NCI-H2029 treated with DMSO at 0.1 percent for 48 hours (cell line): ENCODE measurements around the gene IRS2.

Experiments used
- DNase-seq: peaks from one replicate; lab custom pipeline; 2025; lab: John Stamatoyannopoulos, UW

IRS2 gene

DNA sequence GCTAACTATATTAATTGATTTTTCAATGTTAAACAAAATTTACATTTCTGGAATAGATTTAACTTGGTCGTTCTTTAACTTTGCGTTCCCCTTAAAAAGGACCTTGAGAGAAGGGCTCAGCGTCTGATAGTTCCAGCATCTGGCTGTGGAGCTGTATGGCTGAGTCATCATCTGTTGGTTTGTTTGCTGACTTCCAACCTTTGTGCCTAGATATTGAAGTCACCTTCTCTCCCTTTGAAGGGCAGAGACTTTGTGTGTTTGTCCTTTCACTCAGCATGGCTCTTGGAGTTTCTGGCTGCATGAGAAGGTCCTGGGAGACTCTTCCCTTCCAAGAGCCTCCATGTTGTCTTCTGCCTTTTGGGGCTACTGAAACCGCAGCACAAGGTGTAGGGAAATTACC lies 16.6 kb upstream of the IRS2 start:
- DNase-seq = no peak

GRCh38 chr13:109795011-109795410 lies 8.6 kb upstream of the IRS2 start:
- DNase-seq = no peak

DNA sequence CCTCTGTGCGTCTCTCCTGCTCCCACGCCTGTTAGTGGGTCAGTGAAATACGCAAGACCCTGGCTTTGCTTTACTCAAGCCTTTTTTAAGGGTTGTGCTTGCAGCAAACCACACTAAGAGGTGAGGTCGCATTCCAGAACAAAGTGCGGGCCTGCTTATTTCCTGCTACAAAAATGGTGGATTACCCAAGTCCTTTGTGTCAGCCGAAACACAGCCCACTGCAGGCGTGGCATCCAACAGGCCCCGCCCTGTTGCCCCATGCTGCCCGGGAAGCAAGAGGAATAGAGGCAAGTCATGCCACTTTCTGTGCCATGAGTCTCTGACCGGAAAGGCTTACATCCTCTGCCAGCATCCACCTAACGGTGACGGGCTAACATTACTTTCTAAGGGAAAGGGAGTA lies 7.7 kb upstream of the IRS2 start:
- DNase-seq = no peak

GRCh38 chr13:109792416-109793059 lies 6.2 kb upstream of the IRS2 start:
- DNase-seq = no peak

DNA sequence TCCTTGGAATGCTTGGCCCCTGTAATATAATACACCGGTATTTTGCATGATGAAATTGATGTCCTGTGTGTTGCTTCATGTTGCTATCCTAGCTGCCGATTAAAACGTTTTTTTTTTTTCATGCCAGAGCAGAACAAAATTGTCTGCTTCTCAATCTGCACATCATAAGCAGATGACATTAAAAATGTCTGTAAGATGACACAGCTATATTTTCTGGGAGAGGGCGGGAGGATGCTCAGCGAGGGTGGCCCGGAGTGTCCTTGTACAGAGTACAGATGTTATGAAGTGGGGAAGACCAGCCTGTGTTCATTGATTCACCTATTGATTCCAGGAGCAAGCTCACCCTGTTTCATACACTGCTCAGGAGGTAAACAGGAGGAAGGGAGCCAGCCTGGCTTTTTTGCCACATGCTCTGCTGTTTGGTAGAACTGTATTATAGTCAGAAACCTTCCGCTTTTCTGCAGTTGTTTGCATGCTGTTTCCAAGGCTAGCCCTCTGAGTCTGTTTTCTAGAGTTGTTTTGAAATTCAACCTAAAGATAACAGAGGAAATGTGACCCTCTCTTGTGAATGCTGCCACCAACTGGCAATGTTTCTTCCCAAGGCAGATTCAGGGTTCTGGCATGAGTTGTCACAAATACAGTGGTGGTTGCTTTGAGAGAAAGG lies 4.7 kb upstream of the IRS2 start:
- peak; percentile 71 for DNase-seq

- no peak for DNase-seq
Measured at GRCh38 chr13:109790086-109790485, 3.7 kb upstream of the IRS2 start.

DNA sequence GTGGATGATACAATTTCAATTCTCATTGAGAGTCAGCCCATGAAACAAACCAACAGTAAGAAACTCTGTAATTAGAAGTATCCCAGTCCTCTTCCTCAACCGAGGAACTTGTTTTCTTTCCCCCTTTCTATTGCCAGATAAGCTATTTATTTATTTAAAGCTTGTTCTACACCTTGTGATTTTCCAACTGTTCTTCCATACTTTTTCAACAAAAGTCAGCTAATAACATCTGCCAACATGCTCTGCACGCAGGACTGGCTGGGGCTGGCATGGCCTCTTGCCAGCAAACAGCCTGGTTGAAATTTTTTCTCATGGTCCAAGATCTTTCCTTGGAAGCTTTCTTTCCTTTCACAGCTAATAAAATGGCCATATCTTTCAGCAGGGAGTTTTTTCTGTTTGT lies 2.9 kb upstream of the IRS2 start:
- no peak for DNase-seq

DNA sequence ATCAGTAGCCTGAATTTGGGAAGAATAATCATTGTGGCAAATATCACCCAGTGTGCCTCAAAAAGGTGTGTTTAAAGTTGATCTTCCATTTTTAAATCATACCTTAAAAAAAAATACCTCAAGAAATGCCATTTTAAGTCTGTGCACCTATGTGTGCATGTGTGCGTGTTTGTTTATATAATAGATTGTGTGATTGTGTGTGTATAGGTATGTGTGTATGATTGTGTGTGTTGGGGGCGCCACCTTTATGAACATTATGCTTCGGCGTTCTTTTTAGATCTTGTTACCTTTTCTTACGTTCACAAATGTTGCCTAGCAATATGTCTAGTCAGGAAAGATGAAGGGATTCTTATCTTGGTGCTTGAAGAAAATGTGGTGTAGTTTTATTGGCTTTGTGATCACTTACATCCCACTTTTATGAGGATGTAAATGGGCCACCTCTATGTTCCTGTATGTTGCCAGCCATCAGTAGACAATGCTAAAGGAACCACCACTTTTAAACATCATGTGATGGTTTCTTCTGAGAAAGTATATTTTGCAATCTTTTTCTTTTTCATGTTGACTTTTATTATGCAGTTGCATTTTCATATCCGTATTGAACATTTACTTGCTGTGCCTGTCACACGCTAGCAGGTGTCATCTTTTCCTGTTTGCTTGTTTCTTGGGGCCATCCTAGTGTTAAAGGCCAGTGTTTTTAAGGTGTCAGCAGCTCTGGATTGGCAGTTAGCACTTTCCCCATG lies 2.2 kb upstream of the IRS2 start:
- DNase-seq = no peak

DNA sequence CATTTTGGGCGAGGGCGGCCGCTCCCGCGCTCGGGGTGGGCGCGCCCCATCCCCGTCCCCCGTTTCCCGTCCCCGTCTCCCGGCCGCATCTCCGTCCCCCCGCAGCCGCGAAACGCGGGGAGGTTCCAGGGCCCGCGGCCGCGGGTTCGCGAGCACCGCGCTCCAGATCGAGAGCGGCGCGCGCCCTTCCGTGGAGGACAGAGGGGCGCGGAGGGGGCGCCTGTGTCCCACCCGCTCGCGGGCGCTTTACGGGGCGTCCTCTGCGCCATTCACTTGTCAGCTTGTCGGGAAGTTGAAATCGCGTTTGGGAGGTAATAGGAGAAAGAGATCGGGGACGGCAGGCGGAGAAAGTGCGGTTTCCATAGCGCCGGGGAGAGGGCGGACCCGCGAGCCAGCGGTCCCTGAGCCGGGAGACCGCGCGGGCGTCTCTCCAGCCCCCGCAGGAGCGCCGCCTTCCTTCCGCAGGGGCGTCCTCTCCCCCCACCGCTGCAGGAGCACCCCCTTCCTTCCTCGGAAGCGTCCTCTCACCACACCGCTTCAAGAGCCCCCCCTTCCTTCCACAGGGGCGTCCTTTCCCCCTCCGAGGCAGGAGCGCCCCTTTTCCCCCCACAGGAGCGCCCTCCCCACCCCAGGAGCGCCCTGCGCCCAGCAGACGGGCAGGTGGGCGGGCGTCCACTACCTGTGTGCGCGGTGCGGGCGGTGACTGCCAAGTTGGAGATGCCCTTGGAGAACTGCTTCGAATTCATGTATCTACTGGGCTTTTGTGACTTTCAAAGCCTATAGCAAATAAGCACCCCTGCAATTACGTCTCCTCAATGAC lies 962 bp upstream of the IRS2 start:
- peak; percentile 55 for DNase-seq

DNA sequence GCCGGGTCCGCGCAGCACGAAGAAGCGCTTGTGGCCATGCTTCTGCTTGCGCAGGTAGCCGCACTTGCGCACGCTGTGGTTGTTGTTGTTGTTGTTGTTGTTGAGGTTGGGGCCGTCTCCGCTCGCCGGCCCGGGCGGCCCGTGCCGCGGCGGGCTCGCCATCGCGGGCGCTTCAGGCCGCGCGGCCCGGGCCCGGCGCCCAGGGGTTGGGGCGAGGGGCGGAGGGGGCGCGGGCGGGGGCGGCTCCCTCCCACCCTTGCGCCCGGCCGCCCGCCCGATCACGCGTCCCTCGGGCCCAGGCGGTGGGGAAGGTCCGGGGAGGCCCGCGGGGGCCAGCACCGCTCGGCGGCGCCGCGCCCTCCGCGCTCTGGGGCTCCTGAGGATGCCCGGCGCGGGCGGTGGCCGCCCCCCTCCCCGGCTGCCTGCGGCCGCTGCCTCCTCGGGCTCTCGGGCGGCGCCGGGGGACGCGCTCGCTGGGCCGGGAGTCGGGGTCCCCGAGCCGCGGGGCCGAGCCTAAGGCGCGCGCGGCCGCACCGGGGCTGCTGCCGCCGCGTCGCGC lies 412 bp downstream of the IRS2 start:
- DNase-seq = no peak

DNA sequence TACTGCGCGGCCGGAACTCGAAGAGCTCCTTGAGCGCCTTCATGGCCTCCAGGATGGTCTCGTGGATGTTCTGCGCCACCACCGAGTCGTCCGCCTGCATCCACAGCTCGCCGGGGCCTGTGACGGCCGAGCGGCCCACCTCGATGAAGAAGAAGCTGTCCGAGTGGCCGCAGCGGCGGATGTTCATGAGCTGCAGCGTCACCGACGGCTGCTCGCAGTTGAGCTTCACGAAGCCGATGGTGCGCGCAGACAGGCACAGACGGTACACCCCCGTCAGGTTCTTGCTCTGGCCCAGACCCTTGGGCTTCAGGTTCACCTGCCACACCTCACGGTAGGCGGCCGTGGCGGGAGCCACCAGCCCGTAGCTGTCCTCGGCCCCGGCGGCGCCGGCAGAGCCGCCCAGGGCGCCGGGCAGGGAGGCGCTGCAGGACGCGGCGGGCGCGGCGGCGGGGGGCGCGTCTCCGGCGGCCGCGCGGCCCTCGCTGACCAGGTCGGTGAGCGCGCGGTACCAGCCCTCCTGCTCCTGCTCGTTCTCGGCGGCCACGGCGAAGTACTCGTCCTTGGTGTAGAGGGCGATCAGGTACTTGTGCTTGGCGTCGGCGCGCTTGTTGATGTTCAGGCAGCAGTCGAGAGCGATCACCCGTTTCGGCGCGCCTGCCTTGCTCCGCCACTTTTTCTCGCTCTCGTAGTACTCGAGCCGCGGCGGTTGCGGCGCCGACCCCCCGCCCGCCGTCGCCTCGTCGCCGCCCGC lies 1.1 kb downstream of the IRS2 start:
- no peak for DNase-seq

DNA sequence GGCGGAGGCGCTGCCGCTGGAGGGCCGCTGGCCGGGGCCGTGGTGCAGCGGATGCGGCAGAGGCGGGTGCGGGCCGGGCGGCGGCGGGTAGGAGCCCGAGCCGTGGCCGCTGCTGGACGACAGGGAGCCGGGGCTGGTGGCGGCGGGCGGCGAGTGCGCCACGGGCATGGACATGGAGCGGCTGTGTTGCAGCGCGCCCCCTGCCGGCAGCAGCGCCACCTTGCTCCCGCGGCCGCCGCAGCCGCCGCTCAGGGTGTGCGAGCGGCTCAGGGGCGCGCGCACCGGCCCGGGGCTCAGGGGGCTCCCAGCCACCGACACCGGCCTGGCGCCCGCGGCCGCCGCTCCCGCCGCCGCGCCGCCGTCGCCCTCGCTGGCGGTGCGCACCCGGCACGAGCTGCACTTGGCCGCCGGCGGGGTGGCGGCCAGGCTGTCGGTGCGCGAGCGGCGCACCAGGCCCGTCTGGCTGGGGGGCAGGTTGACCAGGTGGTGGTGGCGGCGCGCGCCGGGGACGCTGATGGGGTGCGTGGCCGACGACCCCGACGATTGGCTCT lies 1.7 kb downstream of the IRS2 start:
- DNase-seq = peak; percentile 49

- DNase-seq = no peak
Measured at GRCh38 chr13:109783815-109784589, 2.4 kb downstream of the IRS2 start.

GRCh38 chr13:109783447-109783814 lies 3.0 kb downstream of the IRS2 start:
- no peak for DNase-seq

DNA sequence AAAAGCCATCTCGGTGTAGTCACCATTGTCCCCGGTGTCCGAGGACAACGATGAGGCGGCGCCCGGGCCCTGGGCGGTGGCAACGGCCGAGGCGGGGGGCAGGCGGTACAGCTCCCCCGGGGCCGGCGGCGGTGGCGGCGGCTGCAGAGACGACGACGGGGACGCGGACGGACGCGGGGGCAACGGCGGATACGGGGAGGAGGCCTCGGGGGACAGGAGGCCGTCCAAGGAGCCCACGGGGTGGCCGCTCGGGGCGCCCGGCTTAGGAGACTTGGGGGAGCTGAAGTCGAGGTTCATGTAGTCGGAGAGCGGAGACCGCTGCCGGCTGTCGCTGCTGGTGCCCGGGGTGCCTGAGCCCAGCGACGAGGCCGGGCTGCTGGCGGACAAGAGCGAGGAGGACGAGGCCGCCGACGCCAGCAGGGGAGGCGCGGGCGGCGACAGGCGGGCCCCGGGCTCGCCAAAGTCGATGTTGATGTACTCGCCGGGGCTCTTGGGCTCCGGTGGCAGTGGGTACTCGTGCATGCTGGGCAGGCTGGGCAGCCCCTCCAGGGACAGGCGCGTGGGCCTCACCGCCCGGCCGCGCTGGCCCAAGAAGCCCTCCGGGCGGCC lies 3.5 kb downstream of the IRS2 start:
- DNase-seq = no peak

GRCh38 chr13:109782066-109782822 lies 4.1 kb downstream of the IRS2 start:
- DNase-seq = no peak

DNA sequence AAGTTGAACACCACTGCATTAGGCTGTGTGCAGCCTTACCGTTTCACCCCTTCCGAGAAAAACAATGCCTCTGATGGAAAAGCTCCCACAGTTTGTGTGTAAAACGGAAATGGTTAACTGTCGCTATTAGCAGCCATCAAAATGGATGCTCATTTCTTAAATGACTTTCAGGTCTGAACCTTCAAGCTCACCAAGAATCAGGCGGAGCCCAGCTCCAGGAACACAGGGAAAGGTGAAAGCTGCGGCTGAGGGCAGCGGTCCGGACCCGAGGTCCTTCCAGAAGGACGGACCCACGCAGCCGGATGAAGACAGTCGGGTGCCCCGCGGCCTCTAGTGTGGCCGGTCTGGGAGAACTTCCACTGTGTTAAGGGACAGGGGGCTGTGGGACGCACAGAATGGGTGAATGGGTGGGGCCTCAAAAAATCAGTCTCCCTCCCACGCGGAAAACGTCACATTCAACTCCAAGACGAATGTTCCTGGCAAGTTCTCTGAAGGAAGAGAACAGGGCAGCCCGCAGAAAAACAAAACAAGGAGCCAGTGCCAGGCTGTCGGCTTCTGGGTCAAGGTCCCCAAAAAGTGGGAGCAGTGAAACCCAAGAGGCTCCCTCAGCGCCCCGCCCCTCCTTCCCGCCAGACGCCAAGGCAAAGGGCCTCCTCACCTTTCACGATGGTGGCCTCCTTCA lies 4.9 kb downstream of the IRS2 start:
- DNase-seq = no peak

DNA sequence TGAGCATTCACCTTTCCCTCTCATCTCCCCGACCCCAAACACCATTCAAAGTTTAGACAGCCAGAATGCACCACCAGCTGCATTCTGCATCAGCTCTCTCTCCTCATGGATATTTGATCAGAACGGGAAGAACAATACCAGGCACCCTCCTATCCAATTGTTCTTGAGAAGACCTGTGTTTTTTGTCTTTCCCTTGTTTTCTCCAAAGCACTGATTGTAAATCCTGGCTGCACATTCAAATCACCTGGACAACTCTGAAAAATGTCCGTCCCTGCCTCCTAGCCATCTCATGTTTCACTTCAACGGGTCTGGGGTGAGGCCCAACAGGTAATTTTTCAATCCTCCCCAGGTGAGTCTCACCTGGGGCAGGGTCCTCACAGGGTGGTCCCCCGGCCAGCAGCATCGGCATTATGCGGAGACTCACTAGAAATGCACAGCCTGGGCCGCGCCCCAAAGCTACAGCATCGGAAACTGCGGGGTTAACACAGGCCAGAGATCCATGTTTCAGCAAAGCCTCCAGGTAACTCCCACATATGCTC lies 5.5 kb downstream of the IRS2 start:
- no peak for DNase-seq
